NCI-H1105 (cell line): ENCODE results near the gene HAL.

ENCODE experiments used
- DNase-seq: peaks from one replicate; lab custom pipeline; 2025; lab: John Stamatoyannopoulos, UW

Gene HAL, protein sequence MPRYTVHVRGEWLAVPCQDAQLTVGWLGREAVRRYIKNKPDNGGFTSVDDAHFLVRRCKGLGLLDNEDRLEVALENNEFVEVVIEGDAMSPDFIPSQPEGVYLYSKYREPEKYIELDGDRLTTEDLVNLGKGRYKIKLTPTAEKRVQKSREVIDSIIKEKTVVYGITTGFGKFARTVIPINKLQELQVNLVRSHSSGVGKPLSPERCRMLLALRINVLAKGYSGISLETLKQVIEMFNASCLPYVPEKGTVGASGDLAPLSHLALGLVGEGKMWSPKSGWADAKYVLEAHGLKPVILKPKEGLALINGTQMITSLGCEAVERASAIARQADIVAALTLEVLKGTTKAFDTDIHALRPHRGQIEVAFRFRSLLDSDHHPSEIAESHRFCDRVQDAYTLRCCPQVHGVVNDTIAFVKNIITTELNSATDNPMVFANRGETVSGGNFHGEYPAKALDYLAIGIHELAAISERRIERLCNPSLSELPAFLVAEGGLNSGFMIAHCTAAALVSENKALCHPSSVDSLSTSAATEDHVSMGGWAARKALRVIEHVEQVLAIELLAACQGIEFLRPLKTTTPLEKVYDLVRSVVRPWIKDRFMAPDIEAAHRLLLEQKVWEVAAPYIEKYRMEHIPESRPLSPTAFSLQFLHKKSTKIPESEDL

DNA sequence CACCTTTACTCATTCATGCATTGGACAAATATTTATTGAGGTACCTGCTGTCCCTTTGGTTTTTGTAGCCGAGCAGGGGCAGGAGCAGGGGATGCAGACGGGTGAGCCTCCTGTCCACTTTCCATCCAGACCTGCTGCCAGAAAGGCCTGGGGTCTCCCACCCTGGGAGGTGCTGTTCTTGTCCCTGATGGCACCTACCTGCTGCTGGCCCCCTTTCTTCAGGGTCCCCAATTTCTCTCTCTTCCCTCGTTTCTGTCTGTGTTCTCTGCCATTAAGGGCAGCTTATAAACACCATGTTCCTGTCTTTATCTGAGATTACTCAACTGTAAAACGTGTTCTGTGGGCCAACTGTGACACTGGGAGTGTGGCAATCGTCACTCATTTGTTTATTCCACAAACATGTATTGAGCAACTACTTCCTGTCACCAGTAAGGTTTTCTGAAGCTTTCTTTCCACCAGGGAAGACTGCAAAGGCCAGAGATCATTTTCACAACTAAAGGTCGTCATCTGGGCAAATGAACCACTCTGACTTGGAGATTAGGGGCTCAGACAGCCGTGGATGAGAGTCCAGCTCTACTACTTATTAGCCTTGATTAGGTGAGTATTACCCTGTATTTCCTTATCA, at the start of gene HAL:
TSS of gene HAL (minus strand) at position 311 of the 625 bp plus-strand sequence. CDS start 434 bp downstream, outside the sequence.
- DNase-seq = no peak

DNA sequence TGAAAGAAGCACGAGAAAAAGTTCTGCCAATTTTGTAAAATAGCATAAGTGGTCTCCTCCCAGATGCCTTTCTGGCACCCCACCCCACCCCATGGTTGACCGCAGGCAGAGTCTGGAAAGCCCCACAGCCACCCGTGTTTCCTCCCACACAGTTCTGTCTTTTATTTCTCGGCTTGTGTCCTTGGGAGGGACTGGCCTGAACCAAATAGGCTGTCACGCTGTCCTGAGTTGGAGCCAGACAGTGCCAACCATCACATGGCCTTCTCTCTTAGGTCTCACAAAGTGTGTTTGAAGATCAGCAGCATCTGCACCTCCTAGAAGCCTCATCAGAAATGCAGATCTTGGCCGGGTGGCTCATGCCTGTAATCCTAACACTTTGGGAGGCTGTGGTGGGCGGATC, 49.4 kb upstream of the HAL start:
- no peak for DNase-seq

DNA sequence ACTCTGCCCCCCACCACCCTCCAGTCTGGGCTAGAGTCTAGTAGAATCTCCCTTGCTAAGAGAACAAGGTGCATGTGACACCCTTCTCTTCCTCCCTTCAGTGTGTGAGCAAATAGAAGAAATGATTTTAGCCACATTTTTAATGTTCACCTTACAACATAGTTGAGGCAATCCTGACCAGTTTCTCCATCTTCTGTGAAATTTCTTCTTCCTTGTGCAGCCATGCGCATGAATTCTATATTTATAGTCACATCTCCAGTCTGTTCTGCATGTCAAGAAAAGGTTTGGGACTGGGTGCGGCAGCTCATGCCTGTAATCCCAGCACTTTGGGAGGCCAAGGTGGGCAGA, 48.8 kb upstream of the HAL start:
- no peak for DNase-seq

DNA sequence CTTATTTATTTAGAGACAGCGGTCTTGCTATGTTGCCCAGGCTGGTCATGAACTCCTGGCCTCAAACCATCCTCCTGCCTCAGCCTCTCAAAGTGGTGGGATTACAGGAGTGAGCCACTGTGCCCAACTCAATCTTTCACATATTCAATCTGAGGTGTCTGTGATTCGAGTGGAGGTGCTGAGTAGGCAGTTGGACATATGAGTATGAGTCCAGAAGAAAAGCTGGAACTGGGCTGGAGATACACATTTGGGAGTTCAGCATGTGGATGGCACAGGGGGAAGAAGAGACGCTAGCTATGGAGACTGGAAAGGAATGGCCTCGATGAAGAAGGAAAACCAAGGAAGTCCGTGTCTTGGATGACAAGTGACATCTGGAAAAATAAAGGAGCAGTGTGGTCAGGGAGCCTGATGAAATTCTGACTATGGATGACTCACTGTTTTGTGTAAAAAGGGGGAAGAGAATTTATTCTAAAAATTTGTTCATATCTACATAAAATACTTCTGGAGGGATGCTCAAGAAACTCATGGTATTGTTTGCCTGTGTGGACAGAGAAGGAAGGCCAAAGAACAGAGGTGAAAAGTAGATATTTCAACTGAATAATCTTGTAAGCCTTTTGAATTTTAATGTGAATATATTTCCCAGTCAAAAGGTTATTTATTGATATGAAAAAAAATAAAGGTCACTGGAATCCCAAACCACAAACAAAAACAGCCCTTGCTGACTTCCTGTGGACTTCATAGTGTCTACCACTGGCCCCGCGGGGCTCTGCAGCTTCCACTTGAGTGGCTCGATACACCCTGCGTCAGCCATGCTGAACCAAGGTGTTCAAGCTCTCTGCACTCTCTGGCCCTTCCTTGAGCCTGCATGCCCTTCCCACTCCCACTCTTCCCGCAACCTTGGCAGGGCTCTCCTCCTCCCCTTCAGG, 48.1 kb upstream of the HAL start:
- no peak for DNase-seq

DNA sequence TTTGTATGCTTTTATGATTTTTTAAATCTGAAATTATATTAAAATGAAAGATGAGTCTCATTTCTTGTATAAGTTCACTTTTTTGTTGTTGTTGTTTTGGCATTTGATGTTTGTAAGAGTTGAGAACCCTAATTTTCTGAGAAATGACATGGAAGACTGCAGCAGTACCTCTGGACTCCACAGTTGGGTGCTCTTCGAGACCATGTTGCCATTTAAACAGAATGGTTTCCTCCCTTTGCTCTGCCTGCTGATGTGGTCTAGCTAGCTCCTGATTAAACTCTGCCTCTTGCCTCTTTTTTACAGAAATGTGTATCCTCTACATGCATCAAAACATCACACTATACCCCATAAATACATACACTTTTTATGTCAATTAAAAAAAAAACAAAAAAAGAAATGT, 45.0 kb upstream of the HAL start:
- no peak for DNase-seq

DNA sequence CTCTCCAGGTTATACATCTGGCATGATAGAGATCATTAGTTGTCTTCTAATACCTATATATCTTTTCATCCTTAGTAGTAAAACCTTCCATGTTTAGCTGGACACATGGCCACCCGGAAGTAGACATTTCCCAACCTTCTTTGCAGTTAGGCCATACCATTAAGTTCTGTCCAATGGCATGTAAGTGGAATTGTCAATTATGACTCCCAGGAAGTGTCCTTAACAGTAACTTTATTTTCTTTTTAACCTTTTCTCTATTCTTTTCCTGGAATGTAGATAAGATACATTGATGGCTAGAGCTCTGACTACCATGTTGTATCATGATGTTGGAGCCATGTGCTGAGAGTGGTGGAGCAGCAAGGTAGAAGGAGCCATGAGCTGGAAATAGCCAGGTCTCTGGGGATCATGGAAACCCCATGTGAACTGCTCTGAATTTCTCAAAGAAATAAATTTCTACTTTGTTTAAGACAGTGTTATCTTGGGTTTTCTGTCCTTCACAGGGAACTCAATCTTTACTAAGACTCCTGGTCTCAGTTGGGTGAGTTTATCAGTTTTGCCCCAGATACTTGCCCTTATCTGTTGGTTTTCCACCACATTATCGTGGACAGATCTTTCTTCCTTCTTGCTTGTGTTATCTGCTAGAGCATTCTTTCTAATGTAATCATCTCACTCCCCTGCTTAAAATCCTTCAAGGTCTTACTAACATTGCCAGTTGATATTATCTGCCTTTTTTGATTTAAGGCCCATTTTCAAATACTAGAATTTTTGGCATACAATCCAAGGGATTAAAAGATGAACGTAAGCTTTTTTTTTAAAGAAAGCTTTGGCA, 44.4 kb upstream of the HAL start:
- no peak for DNase-seq

DNA sequence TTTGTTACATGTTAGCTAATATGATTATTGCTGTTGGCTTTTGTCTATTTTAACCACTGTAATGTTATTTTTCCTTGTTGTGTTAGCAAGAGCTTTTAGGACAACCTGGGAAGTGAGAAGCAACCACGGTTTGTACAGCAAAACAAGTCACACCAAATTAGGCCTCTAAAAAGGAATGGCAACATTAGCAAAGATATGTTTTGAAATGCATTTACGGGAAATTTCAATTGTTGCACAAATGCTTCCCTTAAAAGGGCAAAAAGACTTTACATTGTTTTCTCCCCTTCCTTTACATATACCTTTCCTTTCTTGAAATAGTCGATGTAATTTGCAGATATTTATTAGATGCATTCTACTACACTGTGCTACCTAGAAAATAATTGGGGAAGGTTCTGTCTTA, 43.4 kb upstream of the HAL start:
- DNase-seq = no peak

DNA sequence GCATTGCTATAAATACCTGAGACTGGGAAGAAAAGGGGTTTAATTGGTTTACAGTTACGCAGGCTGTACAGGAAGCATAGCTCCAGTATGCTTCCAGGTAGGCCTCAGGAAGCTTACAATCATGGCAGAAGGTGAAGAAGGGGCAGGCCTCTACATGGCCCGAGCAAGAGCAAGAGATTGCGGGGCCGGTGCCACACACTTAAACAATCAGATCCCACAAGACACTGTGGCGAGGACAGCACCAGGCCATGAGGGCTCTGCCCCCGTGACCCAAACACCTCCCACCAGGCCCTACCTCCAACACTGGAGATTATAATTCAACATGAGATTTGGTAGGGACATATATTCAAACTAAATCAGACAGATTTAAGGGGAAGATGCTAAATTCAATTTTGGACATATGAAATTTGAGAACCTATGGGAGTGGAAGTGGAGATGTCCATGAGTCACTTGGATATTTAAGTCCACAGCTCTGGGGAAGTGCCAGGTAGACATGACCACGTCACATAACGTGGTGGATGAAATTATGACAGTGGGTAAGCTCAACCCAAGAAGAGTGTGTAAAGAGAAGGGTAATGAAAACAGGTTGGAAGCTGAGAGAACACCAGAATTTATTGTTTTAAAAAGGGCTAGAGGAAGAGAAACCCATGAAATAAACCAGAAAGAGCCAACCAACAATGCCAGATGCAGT, 40.8 kb upstream of the HAL start:
- DNase-seq = no peak

DNA sequence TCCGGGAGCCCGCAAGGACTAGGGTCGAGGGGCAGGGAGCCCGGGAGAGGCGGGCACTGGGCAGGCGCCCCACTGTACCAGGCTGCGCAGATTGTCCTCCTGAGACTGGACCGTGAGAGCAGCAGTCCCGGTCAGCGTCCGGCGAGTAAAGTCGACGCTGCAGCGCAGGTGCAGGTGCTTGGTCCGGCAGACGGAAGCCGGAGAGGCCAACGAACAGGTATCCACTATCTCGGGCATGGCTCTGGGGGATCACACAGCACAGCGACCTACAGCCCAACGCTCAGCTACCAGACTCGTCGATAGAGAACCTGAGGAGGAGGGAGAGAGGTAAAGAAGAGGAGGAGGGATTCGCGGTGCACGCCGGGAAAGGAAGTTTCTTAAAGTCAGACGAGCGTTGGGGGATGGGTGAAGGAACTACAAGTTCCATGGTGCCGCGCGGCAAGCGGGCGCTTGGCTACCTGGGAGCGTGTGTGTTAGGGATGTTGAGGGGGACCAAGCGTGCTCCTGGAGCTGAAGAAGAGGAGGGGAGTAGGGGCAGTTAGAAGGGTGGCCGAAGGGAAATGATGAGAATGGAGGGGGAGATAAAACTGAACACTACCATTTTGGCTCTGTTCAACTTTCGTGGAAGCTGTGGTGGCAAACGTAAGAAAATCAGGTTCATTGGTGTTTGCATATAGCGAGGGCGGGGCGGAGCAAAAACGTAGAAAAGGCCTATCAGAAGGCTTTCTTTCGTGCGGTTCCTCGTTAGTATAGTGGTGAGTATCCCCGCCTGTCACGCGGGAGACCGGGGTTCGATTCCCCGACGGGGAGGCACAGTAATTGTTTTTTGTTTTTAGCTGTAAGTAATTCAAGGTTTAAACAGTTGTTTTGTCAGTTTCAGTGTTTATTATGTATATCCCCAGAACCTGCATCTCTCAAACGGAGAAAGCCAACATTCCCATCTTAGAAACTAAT, 39.4 kb upstream of the HAL start, which contains the start of gene LTA4H:
TSS of gene LTA4H (minus strand) at position 305 of the 954 bp plus-strand sequence. CDS start at position 237, 68 bp downstream.
- DNase-seq = peak; percentile 99

DNA sequence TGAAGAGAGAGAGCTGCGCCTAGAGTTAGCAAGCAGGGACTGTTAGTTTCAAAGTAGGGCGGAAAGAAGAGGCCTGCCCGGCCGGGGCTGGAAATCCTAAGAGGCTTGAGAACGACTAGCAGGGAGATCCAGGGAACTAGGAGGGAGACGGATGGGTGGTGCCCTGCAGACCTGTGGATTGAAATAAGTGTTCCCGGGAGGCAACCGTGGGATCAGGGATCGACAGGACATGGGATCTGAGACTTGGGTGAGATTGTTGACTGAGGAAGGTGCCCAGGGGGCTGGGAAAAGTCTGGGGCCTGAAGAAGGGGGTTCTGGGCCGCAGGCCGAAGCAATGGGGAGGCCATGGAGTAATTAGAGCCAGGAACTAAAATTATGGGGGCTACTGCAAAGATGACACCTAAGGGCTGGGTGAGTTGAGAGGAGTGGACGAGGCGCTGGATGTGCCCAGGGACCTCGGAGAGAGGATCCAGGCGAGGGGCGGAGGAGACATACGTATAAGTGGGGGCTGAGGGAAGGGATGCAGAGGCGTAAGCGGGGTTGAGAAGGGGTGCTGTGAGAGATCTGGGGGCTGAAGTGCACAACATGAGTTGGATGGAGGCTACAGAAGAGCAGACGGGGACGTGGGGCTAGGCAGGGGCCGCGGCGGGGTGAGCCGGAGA, 38.6 kb upstream of the HAL start:
- no peak for DNase-seq

DNA sequence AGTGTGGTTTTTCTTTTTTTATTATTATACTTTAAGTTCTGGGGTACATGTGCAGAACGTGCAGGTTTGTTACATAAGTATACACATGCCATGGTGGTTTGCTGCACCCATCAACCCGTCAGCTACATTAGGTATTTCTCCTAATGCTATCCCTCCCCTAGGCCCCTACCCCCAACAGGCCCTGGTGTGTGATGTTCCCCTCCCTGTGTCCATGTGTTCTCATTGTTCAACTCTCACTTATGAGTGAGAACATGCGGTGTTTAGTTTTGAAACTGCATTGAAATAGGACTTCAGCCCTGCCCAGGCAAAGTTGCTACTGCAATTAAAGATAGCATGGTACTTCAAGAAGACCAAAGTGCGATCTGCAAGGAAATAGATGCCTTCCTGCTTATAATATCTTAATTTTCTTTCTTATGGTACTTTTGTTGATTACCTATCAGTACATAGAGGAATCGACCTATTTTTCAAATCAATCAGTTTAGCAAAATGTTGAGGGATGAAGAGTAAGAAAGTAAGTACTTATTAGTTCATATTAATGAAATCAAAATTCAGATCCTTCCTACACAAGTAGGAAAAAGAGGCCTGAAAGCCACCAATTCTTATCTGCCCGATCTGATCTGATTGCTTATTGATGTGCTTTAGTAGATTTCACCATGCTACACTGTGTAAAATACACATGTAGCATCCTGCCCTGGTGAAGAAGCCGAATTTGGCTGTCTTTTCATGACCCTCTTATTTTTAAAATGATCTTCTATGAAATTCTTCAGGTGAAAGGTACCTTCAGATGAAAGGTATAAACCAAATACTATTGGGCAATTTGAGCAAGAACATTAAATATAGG, 37.6 kb upstream of the HAL start:
- no peak for DNase-seq

DNA sequence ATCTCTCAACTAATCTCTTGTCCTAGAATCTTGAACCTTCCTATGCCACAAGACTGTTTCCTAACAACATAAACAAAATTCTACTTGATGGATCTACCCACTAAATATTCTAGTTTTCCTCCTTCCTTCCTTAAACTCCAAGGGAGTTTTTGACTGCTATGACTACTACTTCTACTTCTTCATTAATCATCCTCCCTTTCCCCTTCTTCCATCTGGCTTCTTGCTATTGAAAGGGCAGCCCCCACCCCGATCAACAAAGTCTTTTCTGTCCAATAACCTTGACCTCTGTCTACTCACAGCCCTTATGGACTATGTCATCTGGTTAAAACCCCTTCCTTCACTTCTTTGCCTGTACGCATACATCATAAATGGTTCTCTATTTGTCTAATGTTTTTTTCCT, 33.7 kb upstream of the HAL start:
- DNase-seq = no peak

DNA sequence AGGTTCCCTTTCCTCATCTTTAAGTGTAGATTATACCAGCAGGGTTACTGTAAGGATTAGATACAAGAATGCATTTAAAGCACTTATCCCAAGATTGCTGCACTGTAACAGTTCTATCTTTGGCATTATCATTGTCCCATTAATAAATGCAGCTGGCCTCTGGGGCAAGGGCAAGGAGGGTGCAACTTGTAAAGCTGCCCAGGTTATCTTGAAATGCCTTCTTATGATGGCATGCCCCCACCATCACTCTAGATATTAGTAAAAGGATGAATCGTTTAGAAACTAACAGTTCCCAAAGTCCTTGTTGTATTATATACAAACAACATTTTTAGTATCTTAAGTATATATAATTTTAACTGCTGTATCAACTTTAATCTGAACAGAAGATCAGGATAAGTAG, 32.4 kb upstream of the HAL start:
- DNase-seq = no peak

DNA sequence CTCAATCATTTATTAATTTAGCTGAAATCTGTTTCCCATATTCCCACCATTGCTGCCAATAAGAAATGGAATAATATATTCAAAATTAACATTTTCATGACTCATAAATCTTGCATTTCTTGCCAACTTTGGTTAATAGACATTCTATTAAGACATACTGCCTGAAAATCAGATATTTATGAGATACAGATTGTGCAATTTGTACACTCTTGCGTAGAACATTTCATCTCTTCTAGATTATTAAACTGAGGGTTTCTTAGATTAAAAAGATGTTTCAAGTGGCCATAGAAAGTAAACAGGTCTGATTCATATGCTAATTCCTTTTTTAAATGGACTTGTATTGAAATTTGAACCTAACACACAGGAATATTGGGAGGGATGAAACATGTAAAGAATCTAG, 30.2 kb upstream of the HAL start:
- DNase-seq = no peak

DNA sequence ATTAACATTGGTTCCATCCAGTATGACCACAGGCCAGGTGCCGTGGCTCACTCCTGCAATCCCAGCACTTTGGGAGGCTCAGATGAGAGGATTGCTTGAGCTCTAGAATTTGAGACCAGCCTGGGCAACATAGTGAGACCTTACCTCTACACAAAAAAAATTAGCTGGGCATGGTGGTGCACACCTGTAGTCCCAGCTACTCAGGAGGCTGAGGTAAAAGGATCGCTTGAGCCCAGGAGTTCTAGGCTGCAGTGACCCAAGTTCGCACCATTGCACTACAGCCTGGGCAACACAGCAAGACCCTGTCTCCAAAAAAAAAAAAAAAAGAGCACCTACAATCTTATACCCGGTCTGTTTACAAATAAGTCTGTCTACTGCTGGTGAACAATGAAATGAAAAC, 29.4 kb upstream of the HAL start:
- DNase-seq = no peak

DNA sequence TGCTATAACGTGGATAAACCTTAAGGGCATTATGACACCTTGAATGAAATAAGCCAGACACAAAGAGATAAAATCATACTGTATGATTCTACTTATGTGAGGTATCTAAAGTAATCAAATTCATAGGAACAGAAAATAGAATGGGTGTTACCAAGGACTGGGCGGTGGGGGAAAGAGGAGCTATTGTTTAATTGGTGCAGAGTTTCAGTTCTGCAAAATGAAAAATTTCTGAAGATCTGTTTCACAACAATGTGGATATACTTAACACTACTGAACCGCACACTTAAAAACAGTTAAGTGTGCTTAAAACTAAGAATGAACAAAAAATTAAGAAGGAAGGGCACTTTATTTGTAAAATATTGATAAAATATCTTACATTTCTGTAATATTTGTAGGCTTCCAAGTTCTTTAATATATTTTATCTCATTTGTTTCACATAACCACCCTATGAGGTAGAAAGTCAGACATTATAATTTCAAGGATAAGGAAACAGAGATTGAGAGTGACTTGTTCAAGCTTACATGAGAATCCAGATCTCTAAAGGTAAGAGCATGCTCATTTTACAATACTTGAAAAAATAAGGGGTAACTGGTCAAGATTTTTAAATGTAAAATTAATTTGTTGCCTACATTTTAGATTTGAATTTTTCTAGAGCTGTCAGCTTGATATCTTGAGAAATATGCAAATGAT, 24.3 kb upstream of the HAL start:
- DNase-seq = no peak

DNA sequence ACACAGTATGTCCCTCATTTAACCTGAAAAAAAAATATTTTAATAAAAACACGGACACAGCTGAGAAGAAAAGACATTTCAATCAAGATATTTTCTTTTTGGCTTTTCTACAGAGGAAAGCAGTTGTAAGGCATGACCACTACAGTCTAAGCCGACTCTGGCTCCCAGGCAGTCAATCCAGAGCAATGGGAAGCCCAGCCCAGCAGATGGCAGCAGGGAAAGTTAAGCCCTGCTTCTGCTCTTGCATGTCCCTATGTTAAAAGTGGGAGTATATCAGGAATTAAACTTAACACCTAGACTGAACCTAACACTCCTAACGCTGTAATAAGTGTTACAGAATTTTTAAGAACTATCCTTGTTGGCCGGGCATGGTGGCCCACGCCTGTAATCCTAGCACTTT, 19.5 kb upstream of the HAL start:
- no peak for DNase-seq
